Measurements from ENCODE around the gene UBA52.

GRCh38 chr19:18558202-18558555 lies 13.5 kb upstream of the UBA52 start:
- TF ChIP-seq, protein P1, sequence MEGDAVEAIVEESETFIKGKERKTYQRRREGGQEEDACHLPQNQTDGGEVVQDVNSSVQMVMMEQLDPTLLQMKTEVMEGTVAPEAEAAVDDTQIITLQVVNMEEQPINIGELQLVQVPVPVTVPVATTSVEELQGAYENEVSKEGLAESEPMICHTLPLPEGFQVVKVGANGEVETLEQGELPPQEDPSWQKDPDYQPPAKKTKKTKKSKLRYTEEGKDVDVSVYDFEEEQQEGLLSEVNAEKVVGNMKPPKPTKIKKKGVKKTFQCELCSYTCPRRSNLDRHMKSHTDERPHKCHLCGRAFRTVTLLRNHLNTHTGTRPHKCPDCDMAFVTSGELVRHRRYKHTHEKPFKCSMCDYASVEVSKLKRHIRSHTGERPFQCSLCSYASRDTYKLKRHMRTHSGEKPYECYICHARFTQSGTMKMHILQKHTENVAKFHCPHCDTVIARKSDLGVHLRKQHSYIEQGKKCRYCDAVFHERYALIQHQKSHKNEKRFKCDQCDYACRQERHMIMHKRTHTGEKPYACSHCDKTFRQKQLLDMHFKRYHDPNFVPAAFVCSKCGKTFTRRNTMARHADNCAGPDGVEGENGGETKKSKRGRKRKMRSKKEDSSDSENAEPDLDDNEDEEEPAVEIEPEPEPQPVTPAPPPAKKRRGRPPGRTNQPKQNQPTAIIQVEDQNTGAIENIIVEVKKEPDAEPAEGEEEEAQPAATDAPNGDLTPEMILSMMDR (IDR thresholded peaks at IDR 0.05), result no peak
- no peak for TF ChIP-seq POLR2A (IDR thresholded peaks at IDR 0.05)

All from Peyer's patch (tissue), 4 donors.